ENCODE measurements around the gene EIF3L. TPM values are rescaled to one million over a fixed set of nuclear protein-coding genes. Genes with fewer than 3 reads are reported as not detected.
A peak's percentile ranks its signal among the peaks of the same experiment; 100 is the strongest.

Gene EIF3L
- total RNA-seq, 1 experiment from 2014 or later, result 582 TPM

DNA sequence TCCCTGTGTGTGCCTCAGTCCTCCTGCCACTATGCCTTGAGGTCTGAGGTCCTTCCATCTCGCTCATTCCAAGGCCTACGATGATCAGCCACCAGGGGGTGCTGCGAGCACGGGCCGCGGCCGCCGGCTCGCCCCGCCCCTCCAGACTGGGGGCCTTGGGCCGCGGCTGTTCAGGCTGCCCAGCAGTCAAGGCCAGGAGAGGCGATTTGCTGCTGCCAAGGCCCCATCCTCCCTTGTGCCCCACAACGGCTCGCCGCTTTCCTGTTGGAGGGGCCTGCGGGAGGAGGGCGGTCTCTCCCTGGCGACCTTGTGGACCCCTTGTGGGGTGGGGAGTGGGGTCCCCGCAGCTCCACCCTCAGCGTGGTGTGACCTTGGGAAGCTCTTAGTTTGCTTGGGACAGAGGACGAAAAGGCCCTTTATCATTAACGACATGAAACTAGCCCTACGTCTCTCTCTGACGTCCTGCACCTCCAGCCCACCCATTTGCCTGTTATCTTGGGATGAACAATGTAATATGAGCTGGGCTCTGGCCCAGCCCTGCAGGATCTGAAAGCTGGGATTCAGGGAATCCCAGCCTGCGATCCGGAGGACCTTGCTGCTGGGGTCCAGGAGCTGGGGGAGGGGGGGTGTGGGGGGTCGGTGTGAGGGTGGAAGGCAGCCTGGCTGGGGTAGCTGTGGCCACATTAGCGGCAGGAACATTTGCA, 31.4 kb upstream of the EIF3L start:
- TF ChIP-seq EZH2 (IDR thresholded peaks at IDR 0.05; ENCODE audit: low read depth), result no peak
- TF ChIP-seq, protein P1, sequence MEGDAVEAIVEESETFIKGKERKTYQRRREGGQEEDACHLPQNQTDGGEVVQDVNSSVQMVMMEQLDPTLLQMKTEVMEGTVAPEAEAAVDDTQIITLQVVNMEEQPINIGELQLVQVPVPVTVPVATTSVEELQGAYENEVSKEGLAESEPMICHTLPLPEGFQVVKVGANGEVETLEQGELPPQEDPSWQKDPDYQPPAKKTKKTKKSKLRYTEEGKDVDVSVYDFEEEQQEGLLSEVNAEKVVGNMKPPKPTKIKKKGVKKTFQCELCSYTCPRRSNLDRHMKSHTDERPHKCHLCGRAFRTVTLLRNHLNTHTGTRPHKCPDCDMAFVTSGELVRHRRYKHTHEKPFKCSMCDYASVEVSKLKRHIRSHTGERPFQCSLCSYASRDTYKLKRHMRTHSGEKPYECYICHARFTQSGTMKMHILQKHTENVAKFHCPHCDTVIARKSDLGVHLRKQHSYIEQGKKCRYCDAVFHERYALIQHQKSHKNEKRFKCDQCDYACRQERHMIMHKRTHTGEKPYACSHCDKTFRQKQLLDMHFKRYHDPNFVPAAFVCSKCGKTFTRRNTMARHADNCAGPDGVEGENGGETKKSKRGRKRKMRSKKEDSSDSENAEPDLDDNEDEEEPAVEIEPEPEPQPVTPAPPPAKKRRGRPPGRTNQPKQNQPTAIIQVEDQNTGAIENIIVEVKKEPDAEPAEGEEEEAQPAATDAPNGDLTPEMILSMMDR (conservative IDR thresholded peaks at IDR 0.05), result peak; percentile 97
- CTCF ChIA-PET, result interaction anchor here (0.6 to 3.2 kb wide), 16 partner anchors 8 to 1251 kb away, joined by 3 to 22 read pairs (median 4); partner anchors contain the start of genes ANKRD54, GCAT and GGA1
- no peaks in the 10 kb centered on the region for H3K9me3 ChIP-seq (ENCODE audit: insufficient read depth, low read depth)
- H2AFZ ChIP-seq, result peak overlapping the region; percentile 50
- peak; percentile 64 to 91 for DNase-seq
- peaks cover 5% of the 10 kb centered on the region for H3K4me1 ChIP-seq (replicated peaks; ENCODE audit: insufficient read depth)
- peaks cover 12% of the 10 kb centered on the region; the same call in 1 of the 2 replicates for H3F3A ChIP-seq (ENCODE audit: insufficient read depth, low read depth)
- no peak overlapping the region for H3K27ac ChIP-seq
- H4K20me1 ChIP-seq (ENCODE audit: insufficient read depth), result no peaks in the 10 kb centered on the region
- H3K79me2 ChIP-seq (ENCODE audit: low read depth), result no peaks in the 10 kb centered on the region
- intact Hi-C loops (cut with micrococcal nuclease; ENCODE audit: unreplicated experiment), result loop anchor here (1.0 to 5.0 kb wide), 4 partner anchors 45 to 224 kb away; no protein-coding TSS in a partner anchor
- peak overlapping the region; percentile 44; the same call in 1 of the 2 replicates for H3K4me3 ChIP-seq
- no peaks in the 10 kb centered on the region for H3K27me3 ChIP-seq (ENCODE audit: insufficient read depth, low read depth)
- H3K36me3 ChIP-seq (ENCODE audit: low read depth), result no peaks in the 10 kb centered on the region
- POLR2A ChIA-PET (ENCODE audit: unreplicated experiment), result interaction anchor here (0.5 to 0.7 kb wide), 4 partner anchors 107 to 628 kb away, joined by 4 to 11 read pairs (median 8); no protein-coding TSS in a partner anchor
- no peaks in the 10 kb centered on the region for H3K9me2 ChIP-seq (ENCODE audit: insufficient read depth)
- BruUV-seq (replicated peaks), result no TSS peak
- H3K4me2 ChIP-seq, result peak overlapping the region; percentile 81

DNA sequence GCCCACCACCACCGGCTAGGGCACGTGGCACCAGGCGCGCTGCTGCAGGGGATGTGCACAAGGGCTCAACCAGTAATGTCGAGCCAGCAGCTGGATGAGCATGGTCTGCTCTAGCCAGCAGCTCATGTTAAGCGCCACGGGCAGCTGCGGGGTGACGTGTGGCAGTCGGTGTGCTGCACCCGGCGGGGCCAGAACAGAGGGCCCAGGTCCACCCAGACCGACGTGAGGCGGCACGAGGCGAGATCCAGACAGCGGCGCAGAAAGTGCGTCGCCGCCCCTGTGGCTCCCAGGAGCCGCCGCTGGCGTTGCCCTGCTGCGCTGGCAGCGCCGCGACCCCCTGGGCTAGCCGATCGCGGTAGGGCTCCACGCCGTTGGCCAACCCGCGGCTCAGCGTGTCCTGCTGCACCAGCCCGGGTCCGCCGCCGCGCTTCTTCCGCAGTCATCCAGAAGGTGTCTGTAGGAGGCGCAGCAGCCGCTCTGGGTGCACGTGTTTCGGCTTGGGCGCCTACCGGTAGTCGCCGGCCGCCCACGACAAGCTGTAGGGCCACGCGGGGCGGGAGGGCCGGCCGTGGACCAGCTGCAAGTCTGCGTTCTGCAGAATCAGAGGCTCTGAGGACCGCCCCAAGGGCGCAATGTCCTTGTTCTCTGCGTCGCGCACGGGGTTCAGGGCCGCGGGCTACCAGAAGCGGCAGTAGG, 30.7 kb upstream of the EIF3L start:
- no TSS peak for BruUV-seq (replicated peaks)
- Histone ChIP-seq H3K4me3 (no peak overlapping the region), H3F3A (ENCODE audit: insufficient read depth, low read depth) (peaks cover 15% of the 10 kb centered on the region; the same call in 1 of the 2 replicates), H3K9me3 (ENCODE audit: insufficient read depth, low read depth) (no peaks in the 10 kb centered on the region), H2AFZ (no peak overlapping the region), H3K9me2 (ENCODE audit: insufficient read depth) (no peaks in the 10 kb centered on the region), H4K20me1 (ENCODE audit: insufficient read depth) (no peaks in the 10 kb centered on the region), H3K4me1 (replicated peaks; ENCODE audit: insufficient read depth) (peaks cover 5% of the 10 kb centered on the region), H3K27ac (no peak overlapping the region), H3K36me3 (ENCODE audit: low read depth) (no peaks in the 10 kb centered on the region), H3K79me2 (ENCODE audit: low read depth) (no peaks in the 10 kb centered on the region), H3K4me2 (no peak overlapping the region), H3K27me3 (ENCODE audit: insufficient read depth, low read depth) (no peaks in the 10 kb centered on the region)
- ChIA-PET CTCF (interaction anchor here (0.6 to 3.2 kb wide), 12 partner anchors 11 to 209 kb away, joined by 3 to 22 read pairs (median 4); partner anchors contain the start of genes ANKRD54, GCAT and GGA1), POLR2A (ENCODE audit: unreplicated experiment) (interaction anchor here (0.5 to 0.7 kb wide), 3 partner anchors 11 to 629 kb away, joined by 3 to 11 read pairs (median 8); partner anchors contain the start of gene GCAT)
- DNase-seq, result peak in 1 of 2 experiments; percentile 44
- intact Hi-C loops (cut with micrococcal nuclease; ENCODE audit: unreplicated experiment), result loop anchor here (5.0 kb wide), 1 partner anchor 224 kb away; no protein-coding TSS in a partner anchor
- TF ChIP-seq, protein P1 (conservative IDR thresholded peaks at IDR 0.05), result no peak
- TF ChIP-seq EZH2 (IDR thresholded peaks at IDR 0.05; ENCODE audit: low read depth), result no peak

DNA sequence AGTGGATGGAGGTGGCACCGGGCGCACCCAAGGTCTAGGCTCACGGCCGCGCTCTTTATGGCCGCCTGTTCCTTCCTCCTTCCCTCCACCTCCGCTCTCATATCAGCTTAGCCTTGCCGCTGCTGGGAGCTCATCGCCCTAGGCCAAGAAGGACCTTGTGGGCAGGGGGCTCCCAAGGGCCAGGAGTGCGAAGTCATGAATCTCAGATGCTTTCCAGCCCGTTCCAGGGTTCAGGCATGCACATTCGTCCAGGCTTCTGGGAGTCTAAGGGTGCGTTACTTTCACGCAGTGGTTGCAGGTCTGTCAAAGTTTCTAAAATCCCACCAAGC, 30.1 kb upstream of the EIF3L start:
- Histone ChIP-seq H3K27ac (no peak overlapping the region), H2AFZ (no peak overlapping the region), H3K79me2 (ENCODE audit: low read depth) (no peaks in the 10 kb centered on the region), H3K9me3 (ENCODE audit: insufficient read depth, low read depth) (no peaks in the 10 kb centered on the region), H3K4me3 (no peak overlapping the region), H3K4me2 (no peak overlapping the region), H3K27me3 (ENCODE audit: insufficient read depth, low read depth) (no peaks in the 10 kb centered on the region), H3K36me3 (ENCODE audit: low read depth) (no peaks in the 10 kb centered on the region), H4K20me1 (ENCODE audit: insufficient read depth) (no peaks in the 10 kb centered on the region), H3F3A (ENCODE audit: insufficient read depth, low read depth) (peaks cover 15% of the 10 kb centered on the region; the same call in 1 of the 2 replicates), H3K4me1 (replicated peaks; ENCODE audit: insufficient read depth) (peaks cover 5% of the 10 kb centered on the region), H3K9me2 (ENCODE audit: insufficient read depth) (no peaks in the 10 kb centered on the region)
- TF ChIP-seq, protein P1 (conservative IDR thresholded peaks at IDR 0.05), result no peak
- TF ChIP-seq EZH2 (IDR thresholded peaks at IDR 0.05; ENCODE audit: low read depth), result no peak
- BruUV-seq (replicated peaks), result no TSS peak
- intact Hi-C loops (cut with micrococcal nuclease; ENCODE audit: unreplicated experiment), result loop anchor here (5.0 kb wide), 1 partner anchor 223 kb away; no protein-coding TSS in a partner anchor
- ChIA-PET POLR2A (ENCODE audit: unreplicated experiment) (interaction anchor here (0.5 to 0.6 kb wide), 3 partner anchors 12 to 136 kb away, joined by 3 to 14 read pairs (median 4); partner anchors contain the start of gene GCAT), CTCF (interaction anchor here (0.6 to 3.2 kb wide), 3 partner anchors 44 to 75 kb away, joined by 3 to 22 read pairs (median 3); no protein-coding TSS in a partner anchor)
- DNase-seq, result no peak

Measured in PC-9 (cell line).